ENCODE measurements around the gene TACR1. TPM values are rescaled to one million over a fixed set of nuclear protein-coding genes. Genes with fewer than 3 reads are reported as not detected.

Gene TACR1
- total RNA-seq, 1 donor from 2014 or later = not detected

DNA sequence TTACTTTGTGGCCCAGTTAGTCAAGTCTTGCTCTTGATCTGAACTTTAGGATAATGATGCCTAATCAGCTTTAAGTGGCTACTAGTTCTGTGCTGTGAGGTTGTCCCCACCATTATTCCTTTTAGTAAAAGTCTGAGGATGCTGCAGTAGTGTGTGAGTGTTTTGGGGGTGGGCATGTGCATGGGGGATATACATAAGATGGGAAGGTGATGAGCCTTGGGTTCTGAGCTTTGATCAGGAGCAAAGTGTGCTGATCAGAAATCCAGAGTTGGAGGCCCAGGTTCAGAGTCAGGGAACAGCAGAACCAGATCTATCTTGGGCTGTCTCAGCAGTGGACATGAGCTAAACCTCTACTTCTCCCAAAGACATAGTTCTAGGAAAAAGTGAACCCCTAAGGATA, 174.1 kb downstream of the TACR1 start:
- DNase-seq (ENCODE audit: extremely low read depth, low read depth, low spot score) = no peak

DNA sequence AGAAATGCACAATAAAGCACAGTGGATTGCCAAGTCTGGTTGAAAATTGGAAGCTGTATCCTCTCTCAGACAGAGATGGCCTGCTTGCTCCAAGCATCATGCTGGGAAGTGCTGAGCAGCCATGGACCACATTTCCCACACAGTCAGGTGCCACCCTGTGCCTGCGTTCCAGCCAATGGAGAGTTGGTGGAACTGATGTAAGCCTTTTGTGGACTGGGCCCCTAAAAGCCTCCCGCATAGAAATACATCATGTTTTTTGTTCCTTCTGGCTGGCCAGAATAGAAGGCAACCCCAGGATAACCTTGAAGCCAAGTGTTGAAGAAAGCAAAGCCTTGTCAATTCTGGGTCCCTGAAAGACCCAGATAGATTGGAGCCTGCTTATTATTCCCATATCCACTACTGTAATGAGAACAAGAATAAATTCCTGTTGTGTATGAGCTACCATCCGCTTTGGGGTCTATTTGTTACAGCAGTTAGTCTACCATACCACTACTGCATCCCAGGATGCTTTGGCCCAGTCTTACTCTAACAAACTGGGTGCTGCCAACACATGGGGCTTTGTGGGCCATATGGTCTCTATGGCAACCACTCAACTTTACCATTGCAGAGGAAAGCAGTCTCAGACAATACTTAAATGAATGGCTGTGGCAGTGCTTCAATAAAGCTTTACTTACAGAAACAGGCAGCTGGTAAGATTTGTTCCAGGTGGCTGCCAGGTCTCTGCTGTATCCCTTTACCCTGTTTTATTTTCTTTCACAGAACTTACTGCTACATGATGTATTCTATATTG, 175.5 kb downstream of the TACR1 start:
- no peak for DNase-seq (ENCODE audit: extremely low read depth, low read depth, low spot score)

DNA sequence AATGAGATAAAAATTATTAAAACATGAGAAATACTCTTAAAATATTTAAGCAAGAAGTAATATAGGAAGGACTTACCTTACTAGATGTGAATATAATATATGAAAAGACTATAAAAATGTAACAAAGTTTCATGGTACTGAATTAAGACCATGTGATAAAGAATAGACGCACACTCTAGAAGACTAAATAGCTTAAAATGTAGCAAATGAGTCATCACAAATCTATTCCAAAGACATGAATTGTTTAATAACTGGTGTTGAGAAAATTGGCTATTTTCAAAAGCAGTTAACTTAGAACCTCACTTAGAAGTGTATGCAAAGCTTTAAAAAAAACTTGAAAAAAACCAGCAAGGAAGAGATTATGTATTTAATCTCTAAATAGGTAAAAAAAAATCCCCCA, 176.8 kb downstream of the TACR1 start:
- no peak for DNase-seq (ENCODE audit: extremely low read depth, low read depth, low spot score)

DNA sequence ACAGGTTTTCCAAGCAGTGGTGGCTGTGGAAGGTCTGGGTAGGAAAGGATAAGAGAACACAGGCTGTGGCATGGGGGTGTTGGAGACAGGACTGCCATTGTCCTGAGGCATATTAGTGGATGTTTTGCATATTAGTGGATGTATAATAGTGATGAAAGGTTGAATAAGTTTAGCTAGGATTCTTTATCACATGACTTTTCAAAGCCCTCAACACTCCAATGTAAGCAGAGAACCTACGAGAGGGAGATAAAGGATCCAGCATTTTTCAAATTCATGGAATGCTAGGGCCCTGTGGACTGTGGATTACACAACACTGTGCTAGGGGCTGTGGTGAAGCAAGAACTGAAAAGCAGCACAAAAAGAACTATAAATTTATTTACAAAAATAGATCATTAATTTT, 177.6 kb downstream of the TACR1 start:
- DNase-seq (ENCODE audit: extremely low read depth, low read depth, low spot score) = no peak

DNA sequence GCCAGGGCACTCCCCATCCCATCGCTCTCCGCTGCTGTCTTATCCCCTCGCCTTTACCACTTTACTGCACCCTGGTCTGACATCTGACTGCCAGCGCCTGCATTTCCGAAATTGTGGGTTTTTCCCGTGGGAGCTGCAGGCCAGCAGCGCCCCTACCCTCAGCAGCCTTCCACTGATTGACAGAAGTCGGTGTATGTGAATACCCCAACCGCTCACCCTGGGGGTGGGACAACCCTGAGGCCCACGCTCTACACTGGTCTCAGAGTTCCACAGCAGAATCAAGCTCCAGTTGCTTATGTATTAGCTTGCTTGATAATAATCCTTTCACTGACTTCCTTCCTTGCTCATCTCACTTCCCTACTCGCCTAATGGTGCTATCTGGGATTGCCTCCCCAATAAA, 178.8 kb downstream of the TACR1 start:
- no peak for DNase-seq (ENCODE audit: extremely low read depth, low read depth, low spot score)

DNA sequence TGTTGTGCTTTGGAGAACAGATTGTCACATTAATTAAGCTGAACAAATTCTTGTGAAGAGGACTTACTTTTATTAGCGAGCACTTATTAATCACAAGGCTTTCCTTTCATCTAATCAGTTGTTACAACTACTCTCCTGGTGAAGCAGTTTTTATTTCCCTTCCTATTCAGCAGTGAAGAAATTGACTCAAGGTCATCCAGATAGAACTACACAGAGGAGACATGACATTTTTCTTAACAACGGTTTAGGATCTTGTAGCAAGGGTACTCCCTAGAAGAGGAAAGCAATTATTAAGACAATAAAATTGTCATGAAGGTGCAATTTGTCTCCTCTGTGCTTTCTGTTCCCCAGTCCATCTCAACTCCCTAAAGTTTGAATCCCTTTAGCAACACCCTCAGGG, 179.5 kb downstream of the TACR1 start:
- no peak for DNase-seq (ENCODE audit: extremely low read depth, low read depth, low spot score)

DNA sequence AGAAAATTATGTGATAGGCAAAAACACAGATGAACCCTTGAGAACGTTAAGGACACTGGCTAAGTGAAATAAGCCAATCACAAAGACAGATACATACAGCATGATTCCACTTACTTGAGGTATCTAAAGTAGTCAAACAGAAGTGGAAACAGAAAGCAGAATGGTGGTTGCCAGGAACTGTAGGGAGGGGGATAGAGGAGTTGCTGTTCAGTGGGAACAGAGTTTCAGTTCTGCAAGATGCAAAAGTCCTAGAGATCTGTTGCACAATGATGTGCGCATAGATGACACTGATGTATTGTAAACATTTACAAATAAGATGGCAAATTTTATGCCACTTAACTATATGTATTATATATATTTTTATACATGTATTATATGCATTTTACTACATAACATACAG, 181.2 kb downstream of the TACR1 start:
- DNase-seq (ENCODE audit: extremely low read depth, low read depth, low spot score) = no peak

DNA sequence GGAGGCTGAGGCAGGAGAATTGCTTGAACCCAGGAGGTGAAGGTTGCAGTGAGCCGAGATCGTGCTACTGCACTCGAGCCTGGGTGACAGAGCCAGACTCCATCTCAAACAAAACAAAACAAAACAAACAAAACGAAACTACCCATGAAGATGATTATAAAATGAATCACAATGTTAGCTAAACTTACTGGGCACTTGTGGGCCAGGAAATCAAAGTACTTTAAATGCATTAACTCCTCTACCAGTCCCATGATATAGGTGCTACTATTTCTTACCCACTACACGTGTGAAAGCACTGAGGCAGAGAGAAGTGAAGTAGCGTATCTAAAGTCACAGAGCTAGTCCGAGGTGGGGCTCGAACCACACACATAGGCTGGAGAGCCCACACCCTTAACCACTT, 187.2 kb downstream of the TACR1 start:
- DNase-seq (ENCODE audit: extremely low read depth, low read depth, low spot score) = no peak

DNA sequence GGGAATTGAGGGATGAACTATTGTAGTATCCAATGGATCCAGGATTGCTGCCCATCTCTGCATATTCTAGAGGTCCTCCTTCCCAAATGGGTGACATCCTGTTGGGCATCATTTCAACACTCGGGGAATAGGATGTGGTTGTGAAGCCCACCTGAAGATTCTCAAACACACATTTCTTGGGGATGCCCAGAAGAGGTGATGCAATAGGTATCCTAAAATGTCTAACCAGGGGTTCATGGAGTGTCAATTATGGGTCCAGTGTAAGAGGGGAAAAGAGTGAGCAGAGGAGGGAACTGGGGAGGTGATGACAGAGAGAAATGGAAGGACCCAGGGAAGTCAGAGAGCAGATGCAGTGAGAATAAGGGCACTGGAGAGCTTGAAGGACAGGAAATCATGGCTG, 188.7 kb downstream of the TACR1 start:
- no peak for DNase-seq (ENCODE audit: extremely low read depth, low read depth, low spot score)

DNA sequence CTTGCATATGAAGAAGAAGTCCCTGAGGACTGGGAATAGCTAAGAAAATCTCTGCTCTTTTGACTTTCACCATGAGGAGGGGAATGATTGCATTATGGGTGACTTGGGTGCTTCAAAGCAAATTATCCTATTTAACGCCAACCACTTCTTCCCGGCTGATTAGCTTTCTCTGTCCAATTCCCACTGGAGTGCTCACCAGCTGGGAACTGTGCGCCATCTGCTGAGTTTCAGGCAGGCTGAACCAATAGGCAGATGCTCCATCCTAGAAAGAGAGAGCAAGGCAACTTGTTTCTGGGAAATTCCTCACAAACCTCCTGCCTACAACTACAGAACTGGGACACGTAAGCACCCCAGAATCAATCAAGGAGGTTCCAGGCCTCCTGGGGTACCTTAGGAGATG, 191.5 kb downstream of the TACR1 start:
- DNase-seq (ENCODE audit: extremely low read depth, low read depth, low spot score) = no peak

DNA sequence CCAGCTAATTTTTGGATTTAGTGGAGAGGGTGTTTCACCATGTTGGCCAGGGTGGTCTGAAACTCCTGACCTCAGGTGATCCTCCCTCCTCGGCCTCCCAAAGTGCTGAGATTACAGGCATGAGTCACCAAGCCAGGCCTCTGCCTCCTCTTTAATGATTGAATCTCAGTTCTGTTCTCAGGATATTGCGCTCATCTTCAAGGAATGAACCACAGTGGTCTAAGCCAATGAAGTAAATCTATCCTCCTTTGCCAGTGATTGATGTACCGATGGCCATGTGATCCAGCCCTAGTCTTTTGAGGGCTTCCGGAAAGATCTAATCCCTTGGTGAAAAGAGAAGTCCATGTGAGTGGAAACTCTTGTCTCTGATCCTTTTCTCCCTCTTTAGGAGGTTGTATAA, 192.3 kb downstream of the TACR1 start:
- no peak for DNase-seq (ENCODE audit: extremely low read depth, low read depth, low spot score)

DNA sequence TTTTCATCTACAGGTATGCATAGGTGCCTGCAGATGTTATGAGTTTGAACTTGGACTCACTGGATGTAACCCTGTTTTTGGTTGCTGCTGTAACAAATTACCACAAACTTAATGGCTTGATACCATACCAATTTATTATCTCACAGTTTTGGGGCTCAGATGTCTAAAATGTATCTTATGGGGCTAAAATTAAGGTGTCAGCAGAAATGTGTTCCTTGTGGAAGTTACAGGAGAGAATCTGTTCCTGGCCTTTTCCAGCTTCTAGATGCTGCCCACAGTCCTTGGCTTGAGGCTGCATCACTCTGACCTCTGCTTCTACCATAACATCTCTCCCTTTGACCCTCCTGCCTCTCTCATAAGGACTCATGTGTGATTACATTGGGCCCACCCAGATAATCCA, 193.3 kb downstream of the TACR1 start:
- DNase-seq (ENCODE audit: extremely low read depth, low read depth, low spot score) = no peak

DNA sequence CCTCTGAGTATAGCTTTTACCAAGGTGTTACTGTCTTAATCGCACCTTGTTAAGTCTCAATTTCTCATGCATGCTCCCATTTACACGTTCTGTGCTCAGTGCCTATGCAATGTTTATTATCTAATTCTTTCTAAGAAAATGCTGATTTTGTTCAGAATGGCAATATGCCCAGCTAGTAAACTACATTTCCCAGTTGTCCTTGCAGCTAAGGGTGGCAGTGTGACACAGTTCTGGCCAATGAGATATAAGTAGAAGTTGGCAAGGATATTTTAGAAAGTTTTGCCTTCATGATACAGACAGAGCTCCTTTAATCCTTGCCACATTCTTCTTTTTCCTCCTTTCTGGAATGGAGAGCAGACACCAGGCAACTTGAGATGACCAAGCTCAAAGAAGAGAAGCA, 195.5 kb downstream of the TACR1 start:
- DNase-seq (ENCODE audit: extremely low read depth, low read depth, low spot score) = no peak

DNA sequence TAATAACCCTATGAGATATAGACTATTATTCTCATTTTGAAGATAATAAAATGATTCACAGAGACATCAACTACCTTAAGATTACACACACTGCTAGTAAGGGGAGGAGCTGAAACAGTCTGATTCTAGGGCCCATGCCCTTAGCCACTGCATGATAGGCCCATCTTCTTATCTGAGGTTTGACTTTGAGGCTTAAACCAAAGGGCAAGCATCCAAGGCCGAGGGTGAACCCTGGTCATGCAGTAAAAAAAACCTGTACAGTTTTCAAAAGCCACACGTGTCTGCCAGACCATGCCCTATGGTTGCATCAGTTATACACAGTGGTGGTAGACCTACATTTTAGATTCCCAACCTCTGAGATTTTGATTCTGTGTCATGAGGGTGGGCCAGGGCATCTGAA, 196.0 kb downstream of the TACR1 start:
- no peak for DNase-seq (ENCODE audit: extremely low read depth, low read depth, low spot score)

DNA sequence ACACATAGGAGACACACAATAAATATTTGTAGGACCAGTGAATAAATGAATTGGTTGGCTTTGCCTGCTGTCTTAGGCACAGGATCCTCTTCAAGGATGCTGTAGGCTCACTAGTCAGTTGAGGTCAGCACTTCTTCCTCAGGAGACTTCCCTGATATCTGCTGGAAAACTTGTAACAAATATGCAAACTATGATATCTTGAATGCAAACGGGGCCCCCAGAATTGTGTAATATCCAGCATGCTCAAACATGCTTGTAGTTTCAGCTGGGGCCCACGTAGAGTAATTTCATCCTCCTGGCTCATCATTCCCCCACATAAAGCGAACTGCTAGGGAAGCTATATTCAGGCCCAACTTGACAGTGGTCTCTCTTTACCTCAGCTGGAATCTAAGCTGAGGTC, 197.3 kb downstream of the TACR1 start:
- DNase-seq (ENCODE audit: extremely low read depth, low read depth, low spot score) = no peak

DNA sequence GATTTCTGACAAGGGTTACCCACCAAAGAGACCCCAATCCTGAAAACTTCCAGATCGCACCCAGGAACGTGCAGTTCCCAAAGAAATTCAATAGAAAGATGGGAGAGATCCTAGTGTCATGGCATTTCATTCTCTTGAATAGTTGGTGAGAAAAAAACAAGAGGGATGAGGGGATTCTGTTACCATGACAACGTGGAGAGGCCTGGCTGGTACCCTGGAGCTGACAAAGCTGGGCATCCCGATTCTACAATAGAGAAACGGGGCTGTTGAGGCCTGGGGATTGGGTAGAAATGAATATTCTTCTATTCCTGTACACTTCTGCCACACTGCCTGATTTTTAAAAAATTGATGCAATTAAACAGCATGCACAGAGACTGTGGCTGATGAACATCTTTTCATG, 199.9 kb downstream of the TACR1 start:
- no peak for DNase-seq (ENCODE audit: extremely low read depth, low read depth, low spot score)

Other genes starting within 250 kb of the TACR1 start
- 8.6 and 10.2 TPM in 2 replicates for gene POLE4, start 240.9 kb downstream of the TACR1 start, total RNA-seq

Measured in glomerular endothelial cell (primary cell).